Cardiac fibroblast (primary cell): ENCODE measurements around the gene TIMM29.
"Not testable (repeated sequence)": the region's sequence is repeated elsewhere in the genome, so short reads cannot be mapped to it uniquely, and the experiment has no call there.

Source experiments
- DNase-seq, 2 donors: peaks; one replicate each; pipeline versions ENCODE4 v3.0.0 to v3.0.0-alpha.2; 2010; ENCODE audit warnings: low read depth in 2 of 2
- H3K4me3 ChIP-seq, 2 donors: replicated peaks in 1 of 2; 1 replicate in 1 of 2; 2 replicates in 1 of 2; pipeline ENCODE4 v1.5.1; 2011; ENCODE audit warnings: low read depth in 2 of 2, low read length in 2 of 2, mild to moderate bottlenecking in 2 of 2, moderate library complexity in 1 of 2
- TF ChIP-seq, protein P1 (sequence below): IDR thresholded peaks from one replicate; pipeline ENCODE4 v1.5.1; 2011; ENCODE audit warnings: low read depth, mild to moderate bottlenecking, low read length, inconsistent platforms

Gene TIMM29

DNA sequence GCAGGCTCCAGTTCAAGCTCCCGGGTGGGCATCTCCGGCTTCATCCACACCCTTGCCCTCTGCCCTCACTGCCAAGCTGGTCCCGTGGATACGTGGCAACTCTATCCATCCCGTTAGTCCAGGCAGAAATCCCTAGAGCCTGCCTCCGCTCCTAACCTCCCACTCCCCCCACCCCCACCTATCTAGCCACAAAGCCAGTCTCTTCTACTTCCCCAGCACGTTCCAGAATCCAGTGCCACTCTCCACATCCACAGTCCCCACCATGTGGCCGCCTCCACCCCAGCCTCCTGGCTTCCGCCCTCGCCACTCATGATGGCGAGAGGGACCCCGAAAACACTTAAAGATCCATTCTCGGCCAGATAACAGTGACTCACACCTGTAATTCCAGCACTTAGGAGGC is 4.0 kb upstream of the TIMM29 start:
- DNase-seq, result no peak
- TF ChIP-seq, protein P1, sequence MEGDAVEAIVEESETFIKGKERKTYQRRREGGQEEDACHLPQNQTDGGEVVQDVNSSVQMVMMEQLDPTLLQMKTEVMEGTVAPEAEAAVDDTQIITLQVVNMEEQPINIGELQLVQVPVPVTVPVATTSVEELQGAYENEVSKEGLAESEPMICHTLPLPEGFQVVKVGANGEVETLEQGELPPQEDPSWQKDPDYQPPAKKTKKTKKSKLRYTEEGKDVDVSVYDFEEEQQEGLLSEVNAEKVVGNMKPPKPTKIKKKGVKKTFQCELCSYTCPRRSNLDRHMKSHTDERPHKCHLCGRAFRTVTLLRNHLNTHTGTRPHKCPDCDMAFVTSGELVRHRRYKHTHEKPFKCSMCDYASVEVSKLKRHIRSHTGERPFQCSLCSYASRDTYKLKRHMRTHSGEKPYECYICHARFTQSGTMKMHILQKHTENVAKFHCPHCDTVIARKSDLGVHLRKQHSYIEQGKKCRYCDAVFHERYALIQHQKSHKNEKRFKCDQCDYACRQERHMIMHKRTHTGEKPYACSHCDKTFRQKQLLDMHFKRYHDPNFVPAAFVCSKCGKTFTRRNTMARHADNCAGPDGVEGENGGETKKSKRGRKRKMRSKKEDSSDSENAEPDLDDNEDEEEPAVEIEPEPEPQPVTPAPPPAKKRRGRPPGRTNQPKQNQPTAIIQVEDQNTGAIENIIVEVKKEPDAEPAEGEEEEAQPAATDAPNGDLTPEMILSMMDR, result no peak
- H3K4me3 ChIP-seq, result no peak overlapping the region

- DNase-seq, result no peak
- H3K4me3 ChIP-seq, result peak overlapping the region; percentile 90 to 91
- TF ChIP-seq, protein P1, result no peak
Observed at GRCh38 chr19:10927730-10928562, 665 bp upstream of the TIMM29 start.

- TF ChIP-seq, protein P1, result no peak
- DNase-seq, result no peak
- H3K4me3 ChIP-seq, result peak overlapping the region; percentile 90 to 91
Observed at GRCh38 chr19:10929402-10929794, 787 bp downstream of the TIMM29 start.

- no peak for DNase-seq
- TF ChIP-seq, protein P1, result no peak
- no peak overlapping the region for H3K4me3 ChIP-seq
Observed at GRCh38 chr19:10935371-10936059, 6.9 kb downstream of the TIMM29 start.

DNA sequence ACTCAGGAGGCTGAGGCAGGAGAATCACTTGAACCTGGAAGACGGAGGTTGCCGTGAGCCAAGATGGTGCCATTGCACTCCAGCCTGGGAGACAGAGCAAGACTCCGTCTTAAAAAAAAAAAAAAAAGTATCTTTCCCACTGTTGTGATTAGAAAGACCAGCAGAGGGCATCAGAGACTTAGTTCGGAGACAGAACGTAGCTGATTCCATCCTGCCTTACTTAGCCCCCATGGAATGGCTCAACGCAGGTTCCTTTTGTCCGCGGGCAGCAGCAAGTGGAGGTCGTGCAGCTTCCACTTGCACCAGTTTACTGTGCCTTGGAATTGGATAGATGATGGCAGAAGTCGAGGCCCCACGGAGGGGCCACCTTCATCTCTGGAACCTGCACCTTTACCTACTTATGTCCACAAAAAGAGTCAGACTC is 8.1 kb downstream of the TIMM29 start:
- TF ChIP-seq, protein P1, result peak; percentile 57
- no peak overlapping the region for H3K4me3 ChIP-seq
- DNase-seq, result peak; percentile 86 to 89

- DNase-seq, H3K4me3 ChIP-seq: not testable (repeated sequence)
Observed at GRCh38 chr19:10941649-10942048, 13.0 kb downstream of the TIMM29 start.

DNA sequence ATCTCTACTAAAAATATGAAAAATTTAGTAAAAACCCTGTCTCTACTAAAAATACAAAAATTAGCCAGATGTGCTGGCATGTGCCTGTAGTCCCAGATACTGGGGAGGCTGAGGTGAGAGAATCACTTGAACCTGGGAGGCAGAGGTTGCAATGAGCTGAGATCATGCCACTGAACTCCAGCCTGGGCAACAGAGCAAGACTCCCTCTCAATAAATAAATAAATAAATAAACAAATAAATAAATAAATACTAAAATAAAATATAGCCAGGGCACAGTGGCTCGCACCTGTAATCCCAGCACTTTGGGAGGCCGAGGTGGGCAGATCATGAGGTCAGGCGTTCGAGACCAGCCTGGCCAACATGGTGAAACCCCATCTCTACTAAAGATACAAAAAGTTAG is 14.8 kb downstream of the TIMM29 start:
- DNase-seq, H3K4me3 ChIP-seq: not testable (repeated sequence)

DNA sequence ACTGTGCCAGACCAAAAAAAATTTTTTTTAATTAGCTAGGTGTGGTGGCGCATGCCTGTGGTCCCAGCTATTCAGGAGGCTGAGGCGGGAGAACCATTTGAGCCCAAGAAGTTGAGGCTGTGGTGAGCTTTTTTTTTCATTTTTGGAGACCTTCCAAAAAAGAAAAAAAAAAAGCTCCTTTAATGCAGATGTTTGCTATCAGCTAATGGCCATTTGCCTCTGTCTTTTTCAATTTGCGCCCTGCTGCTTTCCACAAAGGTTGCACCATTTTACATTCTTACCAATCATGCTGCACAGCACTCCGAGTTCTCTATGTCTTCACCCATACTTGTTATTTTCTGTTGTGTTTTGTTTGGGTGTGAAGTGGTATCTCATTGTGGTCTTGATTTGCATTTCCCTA is 16.7 kb downstream of the TIMM29 start:
- DNase-seq, result no peak
- TF ChIP-seq, protein P1, result no peak

More for the DNA sequence above, 16.7 kb downstream of the TIMM29 start:
- no peak overlapping the region for H3K4me3 ChIP-seq
